Measurements from ENCODE around the gene TOGARAM1.

GRCh38 chr14:45120096-45120495 is 158.1 kb downstream of the TOGARAM1 start:
- TF ChIP-seq GTF2F1 (IDR thresholded peaks at IDR 0.05; ENCODE audit: low read depth, low read length) (no peak), IRF1 (CRISPR knock-in tag; IDR thresholded peaks at IDR 0.05; ENCODE audit: borderline replicate concordance) (no peak), MEF2A (IDR thresholded peaks at IDR 0.05; ENCODE audit: control insufficient read depth, low read depth, low read length) (no peak), CTCF (IDR thresholded peaks at IDR 0.05 in 2 of 3, conservative IDR thresholded peaks at IDR 0.05 in 1 of 3; ENCODE audit: insufficient read depth in 2 of 3, low read depth in 1 of 3, low read length in 3 of 3) (no peak), ELF2 (CRISPR knock-in tag; IDR thresholded peaks at IDR 0.05) (no peak), ZNF561 (CRISPR knock-in tag; conservative IDR thresholded peaks at IDR 0.05) (no peak)
